SK-N-MC (cell line): ENCODE results near the gene SGTA.
"Not testable (repeated sequence)": the region's sequence is repeated elsewhere in the genome, so short reads cannot be mapped to it uniquely, and the experiment has no call there.

ENCODE experiments used
- DNase-seq: peaks from one replicate; pipeline ENCODE4 v3.0.0-alpha.2; 2011; ENCODE audit warnings: low read depth, low spot score
- H3K27ac ChIP-seq: fragments of 200-600 bp; sonication (generic); 2 replicates; pipeline ENCODE4 v1.5.1; 2016; ENCODE audit warnings: mixed run types
- H3K36me3 ChIP-seq: fragments of 200-600 bp; sonication (generic); 2 replicates; pipeline ENCODE4 v1.6.1; 2017; ENCODE audit warnings: antibody characterized with exemption, low read length, mixed read lengths; ENCODE audit not compliant: insufficient read depth
- H3K4me3 ChIP-seq: fragments of 200-600 bp; sonication (generic); 2 replicates; pipeline ENCODE4 v1.5.1; 2016
- H3K9ac ChIP-seq: fragments of 200-600 bp; sonication (generic); 2 replicates; pipeline ENCODE4 v1.8.0; 2017; ENCODE audit warnings: mixed run types, mixed read lengths; ENCODE audit not compliant: insufficient read length
- H3K9me3 ChIP-seq: fragments of 200-600 bp; sonication (generic); 2 replicates; pipeline ENCODE4 v1.6.1; 2017; ENCODE audit warnings: low read depth, mild to moderate bottlenecking, antibody characterized with exemption, low read length, moderate library complexity, mixed read lengths
- EZH2 ChIP-seq: fragments of 200-600 bp; sonication (generic); IDR thresholded peaks from one replicate; pipeline ENCODE4 v1.6.1; 2017; ENCODE audit warnings: antibody characterized with exemption
- FOXP2 ChIP-seq: optimal IDR thresholded peaks from 2 replicates; pipeline ENCODE3; 2011; ENCODE audit warnings: mild to moderate bottlenecking, moderate library complexity; ENCODE audit not compliant: insufficient read depth; ENCODE audit errors: extremely low read length, control extremely low read depth
- POLR2AphosphoS5 ChIP-seq: IDR thresholded peaks from 2 replicates; pipeline ENCODE4 v1.6.1; 2012; ENCODE audit warnings: mild to moderate bottlenecking, low read depth, low read length, borderline replicate concordance

SGTA gene

GRCh38 chr19:2819540-2820111 lies 36.6 kb upstream of the SGTA start, which contains the start of gene ZNF554:
Gene ZNF554, plus strand, starts transcription at chr19:2819868. Its CDS starts 204 bp downstream, at chr19:2820072.
- peak within 1 kb of the TSS; percentile 82 for H3K9ac ChIP-seq
- no peak within 1 kb of the TSS for H3K27ac ChIP-seq
- peak; percentile 78 for DNase-seq
- TF ChIP-seq EZH2 (no peak), FOXP2 (no peak), POLR2AphosphoS5 (peak; percentile 77)
- H3K36me3 ChIP-seq: no peaks in the 10 kb centered on the region
- H3K9me3 ChIP-seq: no peaks in the 10 kb centered on the region
- peak within 1 kb of the TSS; percentile 89 for H3K4me3 ChIP-seq

- H3K36me3 ChIP-seq, DNase-seq, H3K9ac ChIP-seq, H3K27ac ChIP-seq, H3K9me3 ChIP-seq, H3K4me3 ChIP-seq: not testable (repeated sequence)
Observed at GRCh38 chr19:2817237-2817829, 34.3 kb upstream of the SGTA start.

GRCh38 chr19:2816641-2817040 lies 33.6 kb upstream of the SGTA start:
- H3K27ac ChIP-seq: no peak overlapping the region

GRCh38 chr19:2815923-2816322 lies 32.9 kb upstream of the SGTA start:
- no peaks in the 10 kb centered on the region for H3K9me3 ChIP-seq
- H3K4me3 ChIP-seq: no peak overlapping the region
- H3K27ac ChIP-seq: no peak overlapping the region
- H3K36me3 ChIP-seq: peaks cover 1% of the 10 kb centered on the region; the same call in 1 of the 2 replicates
- DNase-seq: no peak
- H3K9ac ChIP-seq: no peak overlapping the region
- TF ChIP-seq POLR2AphosphoS5 (no peak), FOXP2 (no peak), EZH2 (no peak)

More at GRCh38 chr19:2816641-2817040, 33.6 kb upstream of the SGTA start:
- Histone ChIP-seq H3K9me3 (no peaks in the 10 kb centered on the region), H3K9ac (no peak overlapping the region), H3K4me3 (no peak overlapping the region), H3K36me3 (no peaks in the 10 kb centered on the region; the same call in 1 of the 2 replicates)
- no peak for DNase-seq
- no peak for TF ChIP-seq EZH2
- TF ChIP-seq POLR2AphosphoS5: no peak
- TF ChIP-seq FOXP2: no peak

- no peak overlapping the region for H3K9ac ChIP-seq
- TF ChIP-seq FOXP2: no peak
- no peak for TF ChIP-seq EZH2
- no peak for TF ChIP-seq POLR2AphosphoS5
- H3K36me3 ChIP-seq: peaks cover 6% of the 10 kb centered on the region; the same call in 1 of the 2 replicates
- H3K27ac ChIP-seq: no peak overlapping the region
- H3K9me3 ChIP-seq: no peaks in the 10 kb centered on the region
- no peak overlapping the region for H3K4me3 ChIP-seq
- no peak for DNase-seq
Observed at GRCh38 chr19:2815191-2815614, 32.1 kb upstream of the SGTA start.

GRCh38 chr19:2814426-2814825 lies 31.4 kb upstream of the SGTA start:
- Histone ChIP-seq H3K9ac (no peak overlapping the region), H3K9me3 (no peaks in the 10 kb centered on the region), H3K27ac (no peak overlapping the region), H3K4me3 (no peak overlapping the region), H3K36me3 (peaks cover 10% of the 10 kb centered on the region; the same call in 1 of the 2 replicates)
- no peak for DNase-seq
- TF ChIP-seq EZH2 (no peak), POLR2AphosphoS5 (no peak), FOXP2 (no peak)

- no peak overlapping the region for H3K9ac ChIP-seq
- peaks cover 16% of the 10 kb centered on the region; the same call in 1 of the 2 replicates for H3K36me3 ChIP-seq
- H3K9me3 ChIP-seq: no peaks in the 10 kb centered on the region
- TF ChIP-seq FOXP2 (no peak), POLR2AphosphoS5 (no peak), EZH2 (no peak)
- no peak overlapping the region for H3K27ac ChIP-seq
- H3K4me3 ChIP-seq: no peak overlapping the region
- DNase-seq: no peak
Observed at GRCh38 chr19:2813235-2814160, 30.4 kb upstream of the SGTA start.
